ENCODE measurements around the gene ZBTB7B.
A peak's percentile ranks its signal among the peaks of the same experiment; 100 is the strongest.

DNA sequence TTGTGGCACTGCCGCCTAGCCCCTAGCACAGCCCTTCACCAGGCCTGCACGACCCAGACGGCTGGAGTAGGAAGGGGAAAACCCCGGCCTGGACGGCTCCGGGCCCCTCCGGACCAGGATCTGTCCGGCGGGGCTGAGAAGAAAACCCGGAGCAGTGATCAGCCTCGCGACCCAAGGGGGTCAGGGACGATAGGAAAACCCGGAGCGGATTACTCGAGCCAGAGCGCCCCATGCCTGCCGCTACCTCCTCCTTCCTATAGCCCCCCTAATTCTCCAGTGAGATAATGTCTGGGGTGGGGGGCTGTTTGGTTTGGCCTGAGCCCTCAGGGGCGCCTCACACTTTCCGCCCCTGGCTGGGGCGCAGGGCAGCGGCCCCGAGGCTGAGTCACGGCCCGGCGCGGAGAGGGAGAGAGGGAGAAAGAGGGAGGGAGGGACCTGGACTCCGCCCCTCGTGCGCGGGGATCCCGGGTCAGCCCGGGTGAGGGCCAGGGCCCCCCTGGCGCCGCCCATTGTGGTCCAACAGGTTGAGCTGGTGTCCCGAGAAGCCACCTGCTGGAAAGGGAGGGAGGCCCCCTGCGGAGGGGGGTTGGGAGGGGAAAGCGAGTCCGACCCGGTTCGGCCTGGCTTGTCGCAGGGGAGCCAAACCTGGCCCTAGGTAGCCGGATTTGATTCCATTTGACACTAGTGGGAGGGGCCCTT lies 1.7 kb upstream of the ZBTB7B start:
- TF ChIP-seq REST (IDR thresholded peaks at IDR 0.05; ENCODE audit: low read depth) (no peak; the same call in 1 of the 2 replicates), CEBPB (IDR thresholded peaks at IDR 0.05) (no peak), NFIC (IDR thresholded peaks at IDR 0.05) (peak; percentile 83), EGR1 (IDR thresholded peaks at IDR 0.05) (0 out of 2 replicates have a peak, but pooled peaks have one; percentile 10), EP300 (IDR thresholded peaks at IDR 0.05; ENCODE audit: borderline replicate concordance) (peak; percentile 91)

Measured in Ishikawa (cell line).